Body of pancreas (tissue), 4 donors: ENCODE measurements around the gene BTBD9.

ENCODE experiments used
- POLR2A ChIP-seq, 3 donors: fragments of 450-650 bp; IDR thresholded peaks; one replicate each; pipeline ENCODE4 v1.6.1; 2016; ENCODE audit warnings: antibody characterized with exemption in 3 of 3, mild to moderate bottlenecking in 2 of 3
- TF ChIP-seq, protein P1 (sequence below), 7 experiments: fragments of 450-650 bp in 4 of 7; fragments of 200-600 bp in 3 of 7; sonication (generic) in 3 of 7; IDR thresholded peaks; one replicate each; pipeline ENCODE4 v1.5.1; 2016 to 2019; ENCODE audit warnings: antibody characterized with exemption in 7 of 7

DNA sequence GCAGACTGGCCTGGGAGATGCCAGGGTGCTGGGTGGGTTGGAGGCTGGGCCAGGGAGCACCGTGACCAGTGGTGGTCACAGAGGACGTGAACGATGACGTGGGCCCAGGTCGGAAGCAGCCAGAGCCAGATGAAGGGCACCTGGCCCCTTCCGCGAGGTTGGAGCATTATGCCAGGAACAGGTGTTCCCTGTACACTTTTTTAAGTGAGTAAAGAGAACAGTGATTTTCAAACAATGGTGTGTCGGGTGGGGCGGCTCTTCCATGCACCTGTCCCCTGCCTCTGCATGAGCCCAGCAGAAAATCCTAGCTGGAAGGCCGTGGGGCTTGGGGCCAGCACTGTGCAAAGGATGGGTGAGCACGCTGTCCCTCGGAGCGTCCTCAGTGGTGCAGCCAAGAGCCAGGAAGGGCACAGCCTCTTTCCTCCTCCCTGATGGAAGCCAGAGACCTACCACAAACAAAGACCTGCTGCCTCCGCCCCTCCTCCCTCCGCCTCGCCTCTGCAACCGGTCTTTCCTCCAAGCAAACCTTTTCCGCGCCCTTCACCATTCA is 469.7 kb downstream of the BTBD9 start:
- TF ChIP-seq, protein P1, sequence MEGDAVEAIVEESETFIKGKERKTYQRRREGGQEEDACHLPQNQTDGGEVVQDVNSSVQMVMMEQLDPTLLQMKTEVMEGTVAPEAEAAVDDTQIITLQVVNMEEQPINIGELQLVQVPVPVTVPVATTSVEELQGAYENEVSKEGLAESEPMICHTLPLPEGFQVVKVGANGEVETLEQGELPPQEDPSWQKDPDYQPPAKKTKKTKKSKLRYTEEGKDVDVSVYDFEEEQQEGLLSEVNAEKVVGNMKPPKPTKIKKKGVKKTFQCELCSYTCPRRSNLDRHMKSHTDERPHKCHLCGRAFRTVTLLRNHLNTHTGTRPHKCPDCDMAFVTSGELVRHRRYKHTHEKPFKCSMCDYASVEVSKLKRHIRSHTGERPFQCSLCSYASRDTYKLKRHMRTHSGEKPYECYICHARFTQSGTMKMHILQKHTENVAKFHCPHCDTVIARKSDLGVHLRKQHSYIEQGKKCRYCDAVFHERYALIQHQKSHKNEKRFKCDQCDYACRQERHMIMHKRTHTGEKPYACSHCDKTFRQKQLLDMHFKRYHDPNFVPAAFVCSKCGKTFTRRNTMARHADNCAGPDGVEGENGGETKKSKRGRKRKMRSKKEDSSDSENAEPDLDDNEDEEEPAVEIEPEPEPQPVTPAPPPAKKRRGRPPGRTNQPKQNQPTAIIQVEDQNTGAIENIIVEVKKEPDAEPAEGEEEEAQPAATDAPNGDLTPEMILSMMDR (IDR thresholded peaks at IDR 0.05): no peak
- no peak for TF ChIP-seq POLR2A (IDR thresholded peaks at IDR 0.05)
